GM18502 (cell line): ENCODE data around the gene IL12B.
A peak's percentile ranks its signal among the peaks of the same experiment; 100 is the strongest.
"Not testable (repeated sequence)": the region's sequence is repeated elsewhere in the genome, so short reads cannot be mapped to it uniquely, and the experiment has no call there.

ENCODE experiments used
- ATAC-seq: cut with Tn5 transposase; IDR thresholded peaks from one replicate; pipeline ENCODE4 v1.9.1; 2021; ENCODE audit warnings: mild to moderate bottlenecking; ENCODE audit not compliant: unreplicated experiment, poor library complexity

The IL12B gene

DNA sequence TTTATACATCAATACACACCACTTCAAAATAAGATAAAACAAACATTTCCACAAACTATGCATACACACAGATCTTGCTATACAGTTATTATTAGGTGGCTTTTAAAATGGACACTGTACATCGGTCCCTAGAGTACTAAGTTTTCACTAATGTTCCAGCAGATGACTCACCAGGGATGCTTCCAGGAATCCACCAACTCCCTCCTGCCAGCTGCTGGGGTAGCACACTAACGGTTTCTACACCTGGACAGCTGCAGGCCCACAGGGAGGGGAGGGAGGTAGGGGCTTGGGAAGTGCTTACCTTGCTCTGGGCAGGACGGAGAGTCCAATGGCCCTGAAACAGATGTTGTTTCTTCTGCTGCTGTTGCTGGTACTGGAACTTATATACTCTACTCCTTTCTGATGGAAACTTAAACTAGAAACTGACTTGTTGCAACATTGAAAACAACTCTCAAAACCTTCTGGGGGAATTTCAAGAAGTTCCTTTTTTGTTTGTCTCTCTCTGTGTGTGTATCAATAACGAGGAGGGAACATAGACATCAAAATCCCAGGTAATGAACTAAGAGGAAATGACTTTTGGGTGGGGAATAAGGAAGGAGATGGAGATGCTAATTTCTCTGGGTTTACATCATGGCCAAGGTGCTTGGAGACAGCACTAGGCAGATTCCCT lies at the start of gene IL12B:
TSS of gene IL12B (minus strand) at position 357 of the 670 bp plus-strand sequence. CDS start 3,705 bp downstream, outside the sequence.
- ATAC-seq, result no peak

DNA sequence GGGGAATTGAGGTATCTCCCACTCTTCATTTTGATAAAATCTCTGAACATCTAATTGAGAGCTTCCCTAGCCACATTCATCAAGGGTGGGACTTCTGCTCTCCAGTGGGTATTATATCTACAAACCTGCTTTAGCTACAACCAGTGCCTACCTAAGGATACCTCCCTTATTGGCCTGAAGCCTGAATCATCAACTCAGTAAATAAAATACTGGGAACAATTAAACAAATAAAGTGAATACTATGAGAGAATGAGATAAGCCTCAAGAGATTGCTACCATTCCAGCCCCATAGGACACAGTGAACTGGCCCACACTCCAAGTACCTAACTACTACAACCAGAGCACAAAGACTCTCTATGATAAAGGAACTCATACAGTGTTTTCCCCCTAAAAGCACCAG lies 47.4 kb upstream of the IL12B start:
- no peak for ATAC-seq

DNA sequence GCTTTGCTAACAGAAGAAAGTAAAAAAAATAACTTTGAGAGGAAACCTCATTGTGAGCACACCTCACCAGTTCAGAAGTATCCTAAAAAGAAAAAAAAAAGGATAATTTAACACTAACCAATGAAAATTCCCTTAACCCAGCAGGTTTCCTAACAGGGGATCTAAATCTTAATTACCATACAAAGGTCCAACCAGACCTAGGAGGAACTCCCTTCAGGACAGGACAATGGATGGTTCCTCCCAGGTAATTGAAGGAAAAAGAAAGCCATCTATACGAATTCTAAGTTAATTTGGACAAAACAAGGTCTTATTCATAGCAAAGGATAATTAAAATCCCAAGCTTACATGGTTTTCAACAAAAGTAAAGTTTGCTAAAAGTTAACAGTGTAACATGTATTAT lies 37.6 kb upstream of the IL12B start:
- not testable (repeated sequence) for ATAC-seq

DNA sequence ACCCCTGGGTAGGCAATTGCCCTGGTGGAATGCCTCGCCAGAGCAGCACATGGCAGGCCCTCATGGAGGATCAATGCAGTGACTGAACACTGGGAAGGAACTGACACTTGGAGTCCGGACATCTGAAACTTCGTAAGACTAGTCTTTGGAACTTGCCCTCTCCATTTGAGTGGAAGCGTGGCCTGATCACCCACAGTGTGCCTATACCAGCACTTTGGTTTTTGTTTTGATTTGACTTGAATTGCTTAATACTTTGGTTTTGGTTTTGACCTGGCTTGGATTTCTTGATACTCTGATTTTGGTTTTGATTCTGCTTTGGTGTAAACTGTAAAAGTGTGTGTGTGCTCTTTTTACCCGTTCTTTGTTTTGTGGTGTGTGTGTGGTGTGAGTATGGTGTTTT lies 36.5 kb upstream of the IL12B start:
- not testable (repeated sequence) for ATAC-seq

DNA sequence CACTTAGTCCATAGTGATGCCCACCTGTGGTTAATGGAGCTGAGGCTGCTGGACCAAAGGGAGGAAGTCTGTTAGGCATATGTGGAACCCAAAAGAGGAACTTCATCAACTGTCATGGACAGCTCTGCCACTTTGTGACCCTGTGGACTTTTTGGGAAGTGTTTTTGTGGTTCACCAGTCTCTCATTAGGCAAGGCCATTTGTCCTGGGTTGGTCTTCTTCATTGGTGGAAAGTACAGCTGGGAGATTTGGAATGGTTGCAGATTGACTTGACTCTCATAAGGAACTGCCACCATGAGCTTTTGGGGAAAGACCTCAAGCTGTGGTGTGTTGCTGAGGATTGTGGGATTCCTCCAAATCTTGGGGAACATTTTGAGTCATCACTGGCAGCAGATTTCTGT lies 31.9 kb upstream of the IL12B start:
- no peak for ATAC-seq

DNA sequence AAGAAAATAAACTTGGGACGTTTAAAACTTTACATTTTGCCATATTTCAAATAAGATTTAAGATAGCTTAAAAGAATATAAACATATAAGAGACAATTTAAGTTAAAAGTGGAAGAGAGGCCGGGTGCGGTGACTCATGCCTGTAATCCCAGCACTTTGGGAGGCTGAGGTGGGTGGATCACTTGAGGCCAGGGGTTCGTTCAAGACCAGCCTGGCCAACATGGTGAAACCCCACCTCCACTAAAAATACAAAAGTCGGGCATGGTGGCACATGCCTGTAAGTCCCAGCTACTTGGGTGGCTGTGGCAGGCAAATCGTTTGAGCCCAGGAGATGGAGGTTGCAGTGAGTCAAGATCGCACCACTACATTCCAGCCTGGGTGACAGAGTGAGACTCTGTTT lies 29.6 kb upstream of the IL12B start:
- ATAC-seq, result not testable (repeated sequence)

DNA sequence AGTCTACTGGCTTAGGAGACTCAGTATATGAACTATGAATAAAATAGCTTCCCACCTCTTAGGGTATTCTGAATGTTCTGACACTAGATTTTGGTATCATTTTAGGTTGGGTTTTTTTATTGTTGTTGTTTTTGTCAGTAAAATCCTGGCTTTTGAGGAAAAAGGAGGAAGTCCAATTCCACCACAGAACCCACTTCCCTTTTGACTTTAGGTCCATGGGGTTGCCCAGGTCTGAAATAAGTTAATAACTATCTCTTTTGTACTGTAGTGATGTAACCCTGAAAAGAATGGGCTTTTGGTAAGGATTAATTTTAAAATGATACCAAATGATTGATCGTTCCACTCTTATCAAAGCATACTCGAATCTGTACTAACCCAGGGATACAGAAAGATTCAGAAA lies 29.1 kb upstream of the IL12B start:
- no peak for ATAC-seq

DNA sequence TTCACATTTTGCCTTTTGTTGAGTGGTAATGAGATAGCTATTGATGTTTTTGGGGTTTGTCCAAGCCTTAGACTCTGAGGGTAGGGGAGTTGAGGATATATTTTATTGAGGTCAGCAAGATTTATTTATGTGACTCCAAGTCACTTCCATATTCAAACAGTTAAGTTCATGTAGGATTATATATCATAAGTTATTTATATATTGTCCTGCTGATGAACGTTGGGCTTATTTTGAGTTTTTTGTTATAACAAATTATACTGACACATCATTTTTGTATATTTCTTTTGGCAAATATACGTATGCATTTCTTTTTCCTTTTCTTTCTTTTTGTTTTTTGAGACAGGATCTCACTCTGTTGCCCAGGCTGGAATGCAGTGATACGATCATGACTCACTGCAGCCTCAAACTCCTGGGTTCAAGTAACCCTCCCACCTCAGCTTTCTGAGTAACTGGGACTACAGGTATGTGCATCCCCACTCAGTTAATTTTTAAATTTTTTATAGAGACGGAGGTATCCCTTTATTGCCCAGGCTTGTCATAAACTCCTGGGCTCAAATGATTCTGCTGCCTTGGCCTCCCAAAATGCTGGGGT lies 23.5 kb upstream of the IL12B start:
- no peak for ATAC-seq

DNA sequence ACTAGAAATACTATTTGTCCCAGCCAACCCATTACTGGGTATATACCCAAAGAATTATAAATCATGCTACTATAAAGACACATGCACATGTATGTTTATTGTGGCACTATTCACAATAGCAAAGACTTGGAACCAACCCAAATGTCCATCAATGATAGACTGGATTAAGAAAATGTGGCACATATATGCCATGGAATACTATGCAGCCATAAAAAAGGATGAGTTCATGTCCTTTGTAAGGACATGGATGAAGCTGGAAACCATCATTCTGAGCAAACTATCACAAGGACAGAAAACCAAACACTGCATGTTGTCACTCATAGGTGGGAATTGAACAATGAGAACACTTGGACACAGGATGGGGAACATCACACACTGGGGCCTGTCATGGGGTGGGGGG lies 20.4 kb upstream of the IL12B start:
- ATAC-seq, result not testable (repeated sequence)

DNA sequence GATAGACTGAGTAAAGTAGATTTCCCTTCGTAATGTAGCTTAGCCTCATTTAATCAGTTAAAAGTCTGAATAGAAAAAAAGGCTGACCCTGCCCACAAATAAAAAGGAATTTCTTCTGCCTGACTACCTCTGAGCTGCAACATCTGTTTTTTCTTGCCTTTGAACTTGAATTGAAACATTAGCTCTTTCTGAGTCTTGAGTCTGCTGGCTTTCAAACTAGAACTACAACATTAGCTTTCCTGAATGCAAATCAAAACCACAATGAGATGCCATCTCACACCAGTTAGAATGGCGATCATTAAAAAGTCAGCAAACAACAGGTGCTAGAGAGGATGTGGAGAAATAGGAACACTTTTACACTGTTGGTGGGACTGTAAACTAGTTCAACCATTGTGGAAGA lies 19.9 kb upstream of the IL12B start:
- peak; percentile 48 for ATAC-seq

DNA sequence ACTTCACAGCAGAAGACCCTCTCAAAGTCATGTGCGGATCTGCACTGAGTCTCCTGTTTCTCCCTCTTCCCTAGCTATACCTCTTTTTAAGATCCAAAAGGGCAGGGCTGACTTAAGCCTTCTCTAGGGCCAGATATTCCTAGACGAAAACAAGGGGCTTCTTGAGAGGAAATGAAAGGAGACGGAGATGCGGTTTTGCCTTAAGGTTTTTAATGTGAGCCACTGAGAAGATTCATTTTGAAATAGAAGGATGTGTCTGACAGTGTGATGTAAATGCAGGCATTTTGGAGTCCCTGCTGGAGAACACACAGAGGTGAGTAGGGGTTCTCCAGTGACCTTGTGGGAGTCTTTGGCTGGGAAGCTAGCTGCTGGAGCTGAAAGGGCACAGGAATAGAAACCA lies 15.6 kb upstream of the IL12B start:
- ATAC-seq, result no peak

DNA sequence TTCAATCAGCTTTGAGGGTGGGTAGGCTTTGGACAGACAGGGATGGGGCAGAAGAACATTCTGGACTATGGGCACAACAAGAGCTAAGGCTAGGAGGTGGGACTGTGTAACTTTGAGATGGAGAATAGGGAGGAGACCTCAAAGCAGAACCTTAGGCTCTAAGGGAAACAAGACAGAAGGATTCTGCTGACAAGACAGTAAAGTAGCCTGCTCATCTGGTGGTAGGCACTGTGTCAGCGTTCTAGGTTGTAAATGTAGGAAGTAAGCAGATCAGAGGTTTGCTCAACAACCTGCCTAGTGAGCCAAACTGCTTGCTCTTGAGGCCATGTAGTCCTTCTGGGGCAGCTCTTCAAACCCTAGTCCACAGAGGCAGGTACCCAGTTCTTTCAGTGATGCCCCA lies 15.0 kb upstream of the IL12B start:
- no peak for ATAC-seq

DNA sequence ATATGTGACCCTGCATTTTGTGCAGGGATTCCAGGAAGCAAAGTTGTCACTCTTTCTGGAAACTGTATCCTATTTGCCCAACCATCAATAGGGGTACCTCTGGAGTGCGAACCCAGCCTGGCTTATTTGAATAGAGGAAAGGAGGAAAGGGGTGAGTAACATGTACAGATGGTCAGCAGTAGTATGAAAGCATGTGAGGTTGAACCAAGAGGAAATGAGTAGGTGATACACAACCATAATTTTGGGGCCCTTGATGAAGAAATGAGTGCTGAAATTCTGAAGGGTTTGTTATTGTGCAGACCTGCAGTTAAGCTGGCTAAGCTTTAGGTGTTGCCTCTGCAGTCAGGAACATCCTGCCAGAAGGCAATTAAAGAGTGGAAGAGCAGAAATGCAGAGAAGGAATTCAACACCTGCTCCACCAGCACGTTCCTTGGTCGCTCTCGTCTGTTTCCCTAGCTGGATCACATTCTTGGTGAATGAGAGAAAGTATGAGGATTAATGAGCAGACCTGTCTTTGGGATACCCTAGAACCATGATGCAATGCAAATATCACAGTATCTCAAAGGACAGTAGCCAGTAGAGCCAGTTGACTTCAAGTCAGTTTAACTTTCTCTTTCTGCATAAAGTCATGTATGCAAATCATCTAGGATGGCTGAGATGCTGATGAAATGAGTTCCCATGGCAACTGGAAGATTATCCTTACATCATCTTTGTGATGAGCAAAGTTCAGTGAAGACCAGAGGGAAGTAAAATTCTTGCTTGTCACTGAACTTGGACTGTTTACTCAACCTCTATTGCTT lies 13.2 kb upstream of the IL12B start:
- ATAC-seq, result no peak

DNA sequence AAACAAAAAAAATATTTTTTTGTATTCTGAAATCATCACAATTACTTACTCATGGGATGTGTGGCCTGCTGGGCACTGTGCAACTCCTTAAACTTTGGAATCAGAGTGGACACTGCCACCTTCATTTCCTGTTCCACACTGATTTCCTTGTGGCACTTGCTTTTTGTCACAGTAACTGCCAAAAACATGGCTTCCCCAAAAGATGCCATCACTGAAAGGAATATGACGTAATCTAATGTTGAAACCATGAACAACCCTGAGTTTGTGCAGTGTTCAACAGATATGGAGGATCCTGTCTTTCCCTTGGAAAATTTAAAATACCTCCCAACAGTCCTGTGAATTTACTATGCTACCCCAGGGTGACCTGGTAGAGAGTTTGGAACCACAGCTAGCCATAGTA lies 12.6 kb upstream of the IL12B start:
- ATAC-seq, result no peak

DNA sequence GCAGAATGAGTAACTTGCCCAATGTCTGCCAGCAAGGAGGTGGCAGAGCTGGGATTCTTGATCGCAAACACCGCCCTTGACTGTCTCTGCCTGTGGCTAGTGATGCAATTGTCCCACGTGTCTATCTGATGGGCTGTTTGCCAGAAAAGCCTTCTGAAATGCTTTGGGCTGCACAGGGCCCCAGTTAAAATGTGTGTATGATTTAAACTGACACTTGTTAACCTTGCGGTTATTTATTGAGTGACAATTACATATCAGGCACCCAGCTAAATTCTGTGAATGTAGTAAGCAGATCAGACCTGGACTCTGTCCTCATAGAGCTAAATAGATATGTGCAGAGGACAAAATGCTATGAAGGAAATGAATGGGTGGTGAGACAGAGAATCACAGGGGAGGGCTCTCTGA lies 11.6 kb upstream of the IL12B start:
- ATAC-seq, result no peak

DNA sequence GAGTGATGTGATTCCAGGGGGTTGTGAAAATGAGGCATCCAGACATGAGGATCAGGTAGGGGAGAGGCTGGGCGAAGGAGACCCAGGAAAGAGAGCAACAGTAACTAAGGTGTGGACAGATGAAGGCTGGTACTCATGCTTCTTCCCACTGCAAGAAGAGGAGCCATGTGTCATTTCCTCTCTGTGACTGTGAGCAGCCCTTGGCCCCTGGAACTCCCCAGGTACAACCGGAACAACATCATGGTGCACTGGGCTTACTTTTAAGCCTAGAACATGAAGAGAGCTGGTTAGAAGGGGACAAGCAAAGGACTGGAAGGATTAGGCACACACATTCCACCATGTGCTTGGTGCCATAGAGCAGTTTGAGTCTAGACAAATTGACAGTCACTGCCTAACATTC lies 10.9 kb upstream of the IL12B start:
- no peak for ATAC-seq

DNA sequence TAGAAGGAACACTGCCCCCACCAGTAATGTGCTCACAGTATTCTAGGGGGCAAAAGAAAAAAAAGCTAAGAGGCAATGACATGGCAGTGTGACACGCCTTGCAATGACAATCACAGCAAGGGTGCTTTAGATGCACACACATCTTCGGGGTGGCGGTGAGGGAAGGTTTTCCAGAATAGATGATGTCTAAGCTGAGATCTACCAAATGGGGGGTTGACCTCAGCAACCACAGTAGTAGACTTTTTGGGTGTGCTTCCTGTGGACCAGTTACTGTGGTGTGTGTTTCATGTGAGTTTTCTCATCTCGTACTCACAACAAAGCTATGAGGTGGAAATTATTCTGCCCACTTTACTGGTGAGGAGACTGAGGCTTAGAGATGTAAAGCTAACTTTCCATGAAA lies 10.2 kb upstream of the IL12B start:
- ATAC-seq, result no peak

DNA sequence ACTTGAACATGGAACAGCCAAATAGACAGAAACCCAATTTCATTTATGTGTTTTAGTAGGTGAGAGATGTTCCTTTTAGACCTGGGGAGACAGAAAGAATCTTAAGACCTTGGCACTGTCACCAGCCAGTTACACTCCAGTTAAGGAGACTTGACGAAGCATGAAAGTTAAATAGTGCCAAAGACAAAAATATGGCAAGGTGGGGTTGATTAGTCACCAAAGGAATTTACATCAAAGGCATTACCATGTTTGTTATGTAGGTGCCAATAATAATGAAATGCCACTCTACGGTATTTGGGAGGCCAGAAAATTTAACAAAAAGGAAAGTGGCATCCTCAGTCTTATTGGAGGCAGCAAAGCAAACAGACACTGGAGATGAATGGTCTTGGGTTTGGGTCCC lies 9.2 kb upstream of the IL12B start:
- no peak for ATAC-seq

DNA sequence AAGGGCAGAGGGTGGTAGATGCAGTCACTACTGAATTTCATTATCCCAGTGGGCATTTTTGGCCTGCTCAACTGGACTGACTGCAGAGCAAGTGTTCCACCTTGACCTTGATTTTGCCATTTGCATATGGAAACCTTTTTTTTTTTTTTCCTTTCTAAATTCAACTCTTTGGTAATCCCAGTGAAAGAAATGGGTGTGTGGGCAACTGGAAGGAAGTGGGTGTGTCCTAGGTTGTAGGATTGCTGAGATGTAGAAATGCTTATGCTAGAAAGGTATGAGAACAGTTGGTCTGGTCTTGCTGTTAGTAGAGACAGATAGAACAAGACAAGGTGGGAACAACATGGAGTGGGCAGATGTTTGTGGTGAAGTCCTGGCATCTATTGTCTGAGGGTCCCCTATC lies 7.8 kb upstream of the IL12B start:
- ATAC-seq, result no peak

DNA sequence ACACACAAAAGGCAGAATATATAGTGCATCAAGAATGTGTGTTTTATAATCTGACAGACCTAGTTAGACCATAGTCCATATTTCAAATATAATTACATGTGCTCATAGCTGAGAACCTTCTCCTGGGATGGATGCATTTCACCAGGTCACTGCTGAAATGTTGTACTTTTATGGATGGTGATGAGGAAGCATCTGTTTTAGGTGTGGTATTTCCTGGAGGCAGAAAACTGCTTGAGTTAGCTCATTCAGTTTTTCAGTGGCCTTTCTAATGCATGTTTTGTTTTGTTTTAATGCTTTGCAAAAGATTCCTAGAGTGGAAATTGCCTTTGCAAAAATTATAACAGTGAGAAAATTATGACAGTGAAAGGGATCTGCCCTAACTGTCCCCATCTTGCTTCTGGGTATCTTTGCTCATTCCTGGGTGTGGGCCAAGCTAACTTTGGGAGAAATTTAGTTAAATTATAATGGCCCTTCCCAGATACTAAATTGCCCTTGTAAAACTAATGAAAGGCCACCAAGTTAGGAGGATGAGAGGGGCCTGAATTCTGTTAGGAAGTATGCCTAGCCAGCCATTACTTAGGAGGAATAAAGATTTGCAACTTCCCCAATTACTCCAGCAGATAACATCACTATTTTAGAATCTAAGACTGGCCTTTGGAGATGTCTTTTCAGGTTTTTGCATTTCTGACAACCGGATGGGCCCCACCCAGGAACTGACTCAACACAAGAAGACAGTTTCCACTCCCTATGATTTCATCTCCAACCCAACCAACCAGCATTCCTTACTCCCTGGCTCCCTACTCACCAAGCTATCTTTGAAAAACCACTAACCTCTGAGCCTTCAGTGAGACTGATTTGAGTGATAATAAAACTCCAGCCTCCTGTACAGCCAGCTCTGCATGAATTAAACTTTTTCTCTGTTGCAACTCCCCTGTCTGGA lies 7.0 kb upstream of the IL12B start:
- ATAC-seq, result peak; percentile 54

DNA sequence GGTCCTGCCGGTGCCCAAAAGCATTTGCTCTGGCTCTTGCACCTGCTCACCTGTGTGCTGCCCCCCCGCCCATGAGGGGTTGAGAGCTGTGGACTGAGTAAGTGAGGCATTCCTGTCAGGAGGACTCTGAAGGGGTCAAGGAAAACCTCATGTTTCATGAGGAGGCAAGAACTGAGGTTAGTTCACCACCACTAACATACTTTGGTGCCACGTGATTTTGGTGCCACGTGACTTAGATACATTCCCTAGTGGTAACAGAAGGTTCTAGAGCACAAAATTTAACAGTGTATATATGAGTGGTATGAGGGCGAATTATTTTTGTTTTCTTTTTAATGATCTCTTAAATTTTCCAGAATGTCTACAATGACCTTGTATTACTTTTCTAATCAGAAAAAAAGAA lies 6.3 kb upstream of the IL12B start:
- ATAC-seq, result no peak
